ENCODE data around the gene TMEM44.

DNA sequence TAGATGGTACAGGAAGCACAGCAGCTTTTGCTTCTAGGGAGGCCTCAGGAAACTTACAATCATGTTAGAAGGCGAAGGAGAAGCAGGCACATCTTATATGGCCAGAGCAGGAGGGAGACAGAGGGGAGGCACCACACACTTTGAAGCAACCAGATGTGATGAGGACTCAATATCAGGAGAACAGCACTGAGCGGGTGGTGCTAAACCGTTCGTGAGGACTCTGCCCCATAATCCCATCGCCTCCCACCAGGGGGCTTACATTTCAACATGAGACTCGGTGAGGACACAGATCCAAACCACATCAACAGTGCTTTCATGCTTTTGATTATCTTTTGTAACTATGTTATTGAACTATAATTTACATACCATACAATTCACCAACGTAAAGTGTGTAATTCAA lies 7.6 kb upstream of the TMEM44 start:
- TF ChIP-seq POLR2AphosphoS5 (IDR thresholded peaks at IDR 0.05; ENCODE audit: low read depth, low read length): no peak
- no peak for TF ChIP-seq POLR2A (IDR thresholded peaks at IDR 0.05; ENCODE audit: low read depth, low read length)
- no peak for TF ChIP-seq TAF1 (IDR thresholded peaks at IDR 0.05; ENCODE audit: borderline replicate concordance, low read depth, low read length)

Measured in GM12892 (cell line).